ENCODE measurements around the gene RRP8.
A peak's percentile ranks its signal among the peaks of the same experiment; 100 is the strongest.

- TF ChIP-seq CTCF (IDR thresholded peaks at IDR 0.05): no peak
- TF ChIP-seq POLR2A (IDR thresholded peaks at IDR 0.05): peak in 1 of 4 donors; percentile 53
- TF ChIP-seq POLR2AphosphoS5 (IDR thresholded peaks at IDR 0.05): peak; percentile 38 to 81
- no peak for TF ChIP-seq EP300 (IDR thresholded peaks at IDR 0.05)
Observed at GRCh38 chr11:6618117-6619003, 14.9 kb upstream of the RRP8 start.

All from upper lobe of left lung (tissue), 4 donors.